ENCODE results near the gene TENM3. TPM values are rescaled to one million over a fixed set of nuclear protein-coding genes. Genes with fewer than 3 reads are reported as not detected.

The TENM3 gene
- total RNA-seq, 1 experiment from 2014 or later, result 71.0 TPM

DNA sequence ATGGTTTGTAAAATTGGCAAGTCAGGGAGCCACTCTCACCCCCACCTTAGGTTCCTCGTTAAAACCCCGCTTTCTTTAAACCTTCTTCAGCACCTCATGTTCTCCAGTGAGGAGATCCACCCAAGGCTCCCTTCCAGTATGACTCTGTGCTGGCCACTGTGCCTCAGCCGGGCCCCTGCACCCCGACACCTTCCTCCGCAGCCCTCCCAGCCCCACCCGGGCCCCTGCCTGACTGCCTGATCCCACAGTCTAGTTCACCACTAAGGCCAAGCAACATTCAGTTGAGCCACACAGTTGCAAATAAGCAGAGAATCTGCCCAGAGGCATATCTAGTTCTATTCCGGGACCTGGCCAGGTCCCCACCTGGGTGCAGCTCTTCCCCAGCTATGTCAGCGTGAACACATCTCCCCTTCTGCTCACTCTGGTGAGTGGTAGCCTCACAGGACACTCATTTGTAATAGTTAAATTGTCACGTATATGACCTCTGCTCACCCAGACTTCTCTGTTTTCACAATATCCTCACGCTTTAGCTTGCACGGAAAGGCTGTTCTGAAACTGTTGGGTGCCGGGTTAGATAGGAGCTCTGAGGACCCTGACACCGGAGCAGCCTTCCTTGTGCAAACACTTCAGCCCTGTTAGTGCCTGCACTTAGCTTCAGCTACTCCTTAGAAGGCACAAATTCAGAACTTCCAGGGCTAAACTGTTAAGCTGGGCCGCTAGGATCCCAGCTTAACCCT is 527.2 kb downstream of the TENM3 start (continued):
- TF ChIP-seq, protein P1, sequence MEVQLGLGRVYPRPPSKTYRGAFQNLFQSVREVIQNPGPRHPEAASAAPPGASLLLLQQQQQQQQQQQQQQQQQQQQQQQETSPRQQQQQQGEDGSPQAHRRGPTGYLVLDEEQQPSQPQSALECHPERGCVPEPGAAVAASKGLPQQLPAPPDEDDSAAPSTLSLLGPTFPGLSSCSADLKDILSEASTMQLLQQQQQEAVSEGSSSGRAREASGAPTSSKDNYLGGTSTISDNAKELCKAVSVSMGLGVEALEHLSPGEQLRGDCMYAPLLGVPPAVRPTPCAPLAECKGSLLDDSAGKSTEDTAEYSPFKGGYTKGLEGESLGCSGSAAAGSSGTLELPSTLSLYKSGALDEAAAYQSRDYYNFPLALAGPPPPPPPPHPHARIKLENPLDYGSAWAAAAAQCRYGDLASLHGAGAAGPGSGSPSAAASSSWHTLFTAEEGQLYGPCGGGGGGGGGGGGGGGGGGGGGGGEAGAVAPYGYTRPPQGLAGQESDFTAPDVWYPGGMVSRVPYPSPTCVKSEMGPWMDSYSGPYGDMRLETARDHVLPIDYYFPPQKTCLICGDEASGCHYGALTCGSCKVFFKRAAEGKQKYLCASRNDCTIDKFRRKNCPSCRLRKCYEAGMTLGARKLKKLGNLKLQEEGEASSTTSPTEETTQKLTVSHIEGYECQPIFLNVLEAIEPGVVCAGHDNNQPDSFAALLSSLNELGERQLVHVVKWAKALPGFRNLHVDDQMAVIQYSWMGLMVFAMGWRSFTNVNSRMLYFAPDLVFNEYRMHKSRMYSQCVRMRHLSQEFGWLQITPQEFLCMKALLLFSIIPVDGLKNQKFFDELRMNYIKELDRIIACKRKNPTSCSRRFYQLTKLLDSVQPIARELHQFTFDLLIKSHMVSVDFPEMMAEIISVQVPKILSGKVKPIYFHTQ (CRISPR knock-in tag; IDR thresholded peaks at IDR 0.05), result no peak
- no peak for TF ChIP-seq ZNF232 (CRISPR knock-in tag; IDR thresholded peaks at IDR 0.05)
- TF ChIP-seq, protein P2, sequence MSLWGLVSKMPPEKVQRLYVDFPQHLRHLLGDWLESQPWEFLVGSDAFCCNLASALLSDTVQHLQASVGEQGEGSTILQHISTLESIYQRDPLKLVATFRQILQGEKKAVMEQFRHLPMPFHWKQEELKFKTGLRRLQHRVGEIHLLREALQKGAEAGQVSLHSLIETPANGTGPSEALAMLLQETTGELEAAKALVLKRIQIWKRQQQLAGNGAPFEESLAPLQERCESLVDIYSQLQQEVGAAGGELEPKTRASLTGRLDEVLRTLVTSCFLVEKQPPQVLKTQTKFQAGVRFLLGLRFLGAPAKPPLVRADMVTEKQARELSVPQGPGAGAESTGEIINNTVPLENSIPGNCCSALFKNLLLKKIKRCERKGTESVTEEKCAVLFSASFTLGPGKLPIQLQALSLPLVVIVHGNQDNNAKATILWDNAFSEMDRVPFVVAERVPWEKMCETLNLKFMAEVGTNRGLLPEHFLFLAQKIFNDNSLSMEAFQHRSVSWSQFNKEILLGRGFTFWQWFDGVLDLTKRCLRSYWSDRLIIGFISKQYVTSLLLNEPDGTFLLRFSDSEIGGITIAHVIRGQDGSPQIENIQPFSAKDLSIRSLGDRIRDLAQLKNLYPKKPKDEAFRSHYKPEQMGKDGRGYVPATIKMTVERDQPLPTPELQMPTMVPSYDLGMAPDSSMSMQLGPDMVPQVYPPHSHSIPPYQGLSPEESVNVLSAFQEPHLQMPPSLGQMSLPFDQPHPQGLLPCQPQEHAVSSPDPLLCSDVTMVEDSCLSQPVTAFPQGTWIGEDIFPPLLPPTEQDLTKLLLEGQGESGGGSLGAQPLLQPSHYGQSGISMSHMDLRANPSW (CRISPR knock-in tag; conservative IDR thresholded peaks at IDR 0.05; ENCODE audit: low read depth), result no peak

DNA sequence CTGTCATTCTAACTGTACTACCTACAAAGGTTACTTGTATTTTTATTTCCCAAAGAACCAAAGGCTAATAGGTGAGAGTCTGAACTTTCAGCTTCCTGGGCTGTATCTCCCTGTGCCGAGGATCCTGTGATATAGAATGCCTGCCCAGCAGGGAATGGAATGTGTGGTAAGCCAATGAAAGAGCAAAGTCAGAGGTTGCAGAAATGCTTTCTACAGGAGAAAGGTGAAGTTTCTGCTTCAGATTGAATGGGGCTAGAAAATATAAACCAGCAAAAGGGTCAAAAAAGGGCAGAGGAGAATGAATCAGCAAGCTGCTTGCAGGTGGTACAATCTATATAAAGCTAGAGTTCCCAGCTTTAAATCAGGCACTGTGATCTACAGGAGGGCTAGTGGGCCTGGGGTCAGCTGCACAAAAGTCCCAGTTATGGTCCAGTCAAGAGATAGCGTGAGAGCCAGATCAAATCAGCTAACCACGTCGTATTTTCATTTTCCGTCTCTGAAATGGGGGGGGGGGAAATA is 527.9 kb downstream of the TENM3 start:
- ChIA-PET POLR2A (no interaction called here), CTCF (interaction anchor here (0.6 to 1.2 kb wide), 4 partner anchors 35 to 682 kb away, joined by 3 to 4 read pairs (median 4); no protein-coding TSS in a partner anchor)
- Mint-ChIP-seq H3K27ac (no peak overlapping the region), H3K4me1 (peaks cover 25% of the 10 kb centered on the region), H3K9me3 (no peaks in the 10 kb centered on the region), H3K4me3 (no peak overlapping the region), H3K27me3 (ENCODE audit: low read depth) (no peaks in the 10 kb centered on the region), H3K36me3 (peaks cover 23% of the 10 kb centered on the region)
- DNase-seq (ENCODE audit: low spot score) (no peak), ATAC-seq (peak; percentile 85)
- TF ChIP-seq ESRRA (CRISPR knock-in tag; IDR thresholded peaks at IDR 0.05; ENCODE audit: borderline replicate concordance) (no peak), NFYB (CRISPR knock-in tag; conservative IDR thresholded peaks at IDR 0.05; ENCODE audit: low read depth) (no peak), NR3C1 (CRISPR knock-in tag; conservative IDR thresholded peaks at IDR 0.05; ENCODE audit: low read depth) (no peak), SOX15 (CRISPR knock-in tag; IDR thresholded peaks at IDR 0.05) (no peak), ZNF138 (CRISPR knock-in tag; conservative IDR thresholded peaks at IDR 0.05) (no peak), ZNF671 (CRISPR knock-in tag; IDR thresholded peaks at IDR 0.05) (no peak), ZNF232 (CRISPR knock-in tag; IDR thresholded peaks at IDR 0.05) (no peak)
- TF ChIP-seq, protein P3, sequence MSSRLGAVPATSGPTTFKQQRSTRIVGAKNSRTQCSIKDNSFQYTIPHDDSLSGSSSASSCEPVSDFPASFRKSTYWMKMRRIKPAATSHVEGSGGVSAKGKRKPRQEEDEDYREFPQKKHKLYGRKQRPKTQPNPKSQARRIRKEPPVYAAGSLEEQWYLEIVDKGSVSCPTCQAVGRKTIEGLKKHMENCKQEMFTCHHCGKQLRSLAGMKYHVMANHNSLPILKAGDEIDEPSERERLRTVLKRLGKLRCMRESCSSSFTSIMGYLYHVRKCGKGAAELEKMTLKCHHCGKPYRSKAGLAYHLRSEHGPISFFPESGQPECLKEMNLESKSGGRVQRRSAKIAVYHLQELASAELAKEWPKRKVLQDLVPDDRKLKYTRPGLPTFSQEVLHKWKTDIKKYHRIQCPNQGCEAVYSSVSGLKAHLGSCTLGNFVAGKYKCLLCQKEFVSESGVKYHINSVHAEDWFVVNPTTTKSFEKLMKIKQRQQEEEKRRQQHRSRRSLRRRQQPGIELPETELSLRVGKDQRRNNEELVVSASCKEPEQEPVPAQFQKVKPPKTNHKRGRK (CRISPR knock-in tag; IDR thresholded peaks at IDR 0.05; ENCODE audit: borderline replicate concordance), result no peak
- TF ChIP-seq, protein P4, sequence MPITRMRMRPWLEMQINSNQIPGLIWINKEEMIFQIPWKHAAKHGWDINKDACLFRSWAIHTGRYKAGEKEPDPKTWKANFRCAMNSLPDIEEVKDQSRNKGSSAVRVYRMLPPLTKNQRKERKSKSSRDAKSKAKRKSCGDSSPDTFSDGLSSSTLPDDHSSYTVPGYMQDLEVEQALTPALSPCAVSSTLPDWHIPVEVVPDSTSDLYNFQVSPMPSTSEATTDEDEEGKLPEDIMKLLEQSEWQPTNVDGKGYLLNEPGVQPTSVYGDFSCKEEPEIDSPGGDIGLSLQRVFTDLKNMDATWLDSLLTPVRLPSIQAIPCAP (CRISPR knock-in tag; IDR thresholded peaks at IDR 0.05), result no peak

DNA sequence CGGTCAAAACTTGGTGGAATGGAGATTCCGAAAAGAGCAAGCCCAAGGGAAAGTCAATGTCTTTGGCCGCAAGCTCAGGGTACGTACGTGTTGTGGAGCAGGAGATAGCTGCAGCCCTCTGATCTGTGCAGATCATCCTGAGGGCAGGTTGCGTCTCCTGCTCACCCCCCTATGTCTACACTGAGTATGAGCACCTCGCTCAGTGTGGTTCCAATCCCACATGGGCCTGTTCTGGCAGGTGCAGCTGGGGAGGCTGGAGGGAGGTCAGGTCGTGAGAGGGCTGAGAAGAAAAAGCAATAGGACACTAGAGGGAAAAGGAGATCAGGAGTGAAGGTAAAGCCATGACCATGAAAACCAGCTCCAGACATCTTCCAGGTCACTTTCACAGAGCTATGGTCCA is 531.9 kb downstream of the TENM3 start:
- Mint-ChIP-seq H3K36me3 (peaks cover 37% of the 10 kb centered on the region), H3K27me3 (ENCODE audit: low read depth) (no peaks in the 10 kb centered on the region), H3K27ac (no peak overlapping the region), H3K4me3 (no peak overlapping the region), H3K9me3 (peaks cover 8% of the 10 kb centered on the region), H3K4me1 (no peaks in the 10 kb centered on the region)
- ChIA-PET CTCF (no interaction called here), POLR2A (no interaction called here)
- no peak for DNase-seq (ENCODE audit: low spot score)
- no peak for ATAC-seq
- TF ChIP-seq, protein P5, sequence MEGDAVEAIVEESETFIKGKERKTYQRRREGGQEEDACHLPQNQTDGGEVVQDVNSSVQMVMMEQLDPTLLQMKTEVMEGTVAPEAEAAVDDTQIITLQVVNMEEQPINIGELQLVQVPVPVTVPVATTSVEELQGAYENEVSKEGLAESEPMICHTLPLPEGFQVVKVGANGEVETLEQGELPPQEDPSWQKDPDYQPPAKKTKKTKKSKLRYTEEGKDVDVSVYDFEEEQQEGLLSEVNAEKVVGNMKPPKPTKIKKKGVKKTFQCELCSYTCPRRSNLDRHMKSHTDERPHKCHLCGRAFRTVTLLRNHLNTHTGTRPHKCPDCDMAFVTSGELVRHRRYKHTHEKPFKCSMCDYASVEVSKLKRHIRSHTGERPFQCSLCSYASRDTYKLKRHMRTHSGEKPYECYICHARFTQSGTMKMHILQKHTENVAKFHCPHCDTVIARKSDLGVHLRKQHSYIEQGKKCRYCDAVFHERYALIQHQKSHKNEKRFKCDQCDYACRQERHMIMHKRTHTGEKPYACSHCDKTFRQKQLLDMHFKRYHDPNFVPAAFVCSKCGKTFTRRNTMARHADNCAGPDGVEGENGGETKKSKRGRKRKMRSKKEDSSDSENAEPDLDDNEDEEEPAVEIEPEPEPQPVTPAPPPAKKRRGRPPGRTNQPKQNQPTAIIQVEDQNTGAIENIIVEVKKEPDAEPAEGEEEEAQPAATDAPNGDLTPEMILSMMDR (IDR thresholded peaks at IDR 0.05), result no peak
- TF ChIP-seq ZNF138 (CRISPR knock-in tag; conservative IDR thresholded peaks at IDR 0.05), result no peak
- no peak for TF ChIP-seq ZNF671 (CRISPR knock-in tag; IDR thresholded peaks at IDR 0.05)
- no peak for TF ChIP-seq ZNF219 (CRISPR knock-in tag; IDR thresholded peaks at IDR 0.05; ENCODE audit: borderline replicate concordance)
- no peak for TF ChIP-seq MYBL2 (CRISPR knock-in tag; IDR thresholded peaks at IDR 0.05)
- TF ChIP-seq, protein P3 (CRISPR knock-in tag; IDR thresholded peaks at IDR 0.05; ENCODE audit: borderline replicate concordance), result no peak
- TF ChIP-seq ZNF396 (CRISPR knock-in tag; IDR thresholded peaks at IDR 0.05; ENCODE audit: borderline replicate concordance), result no peak
